RWPE1 (cell line): ENCODE results near the gene FSD1.
"Not testable (repeated sequence)": the region's sequence is repeated elsewhere in the genome, so short reads cannot be mapped to it uniquely, and the experiment has no call there.

Experiments
- CTCF ChIA-PET: fragments of 350-600 bp; sonication (Branson Sonifier 250); formaldehyde crosslinking; extraction: SDS; loops from one replicate; lab custom pipeline; 2021; lab: Yijun Ruan, JAX
- POLR2A ChIA-PET: fragments of 400-600 bp; formaldehyde crosslinking; extraction: SDS; loops from one replicate; lab custom pipeline; 2020; ENCODE audit warnings: antibody characterized with exemption; ENCODE audit not compliant: low non-redundant PET; lab: Yijun Ruan, JAX
- DNase-seq: peaks from one replicate; pipeline ENCODE4 v3.0.0; 2012; ENCODE audit warnings: low spot score
- H3K27ac ChIP-seq: fragments of 450-650 bp; 2 replicates; pipeline ENCODE4 v1.5.1; 2017
- TF ChIP-seq, protein P1 (sequence below): fragments of 450-650 bp; conservative IDR thresholded peaks from 2 replicates; pipeline ENCODE4 v1.5.1; 2017; ENCODE audit warnings: low read depth, mild to moderate bottlenecking

FSD1 gene

DNA sequence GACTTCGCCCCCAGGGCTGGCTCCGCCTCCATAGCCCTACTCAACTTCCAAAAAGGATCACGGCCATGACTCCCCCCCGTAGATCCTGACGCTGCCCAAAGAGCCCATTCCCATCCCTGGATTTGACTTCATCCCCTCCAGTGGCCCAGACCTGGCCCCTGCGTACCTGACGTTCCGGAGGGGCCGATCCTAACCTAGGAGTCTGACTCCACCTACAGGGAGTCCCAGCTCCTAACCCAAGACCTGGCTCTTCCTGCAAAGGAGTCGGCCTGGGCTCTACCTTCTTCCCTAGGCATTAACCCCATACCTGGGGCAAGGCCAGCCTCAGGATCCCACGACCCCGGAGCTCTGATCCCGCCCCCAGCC is 23.5 kb downstream of the FSD1 start:
- no peak overlapping the region for H3K27ac ChIP-seq
- ChIA-PET CTCF (no interaction called here), POLR2A (no interaction called here)

DNA sequence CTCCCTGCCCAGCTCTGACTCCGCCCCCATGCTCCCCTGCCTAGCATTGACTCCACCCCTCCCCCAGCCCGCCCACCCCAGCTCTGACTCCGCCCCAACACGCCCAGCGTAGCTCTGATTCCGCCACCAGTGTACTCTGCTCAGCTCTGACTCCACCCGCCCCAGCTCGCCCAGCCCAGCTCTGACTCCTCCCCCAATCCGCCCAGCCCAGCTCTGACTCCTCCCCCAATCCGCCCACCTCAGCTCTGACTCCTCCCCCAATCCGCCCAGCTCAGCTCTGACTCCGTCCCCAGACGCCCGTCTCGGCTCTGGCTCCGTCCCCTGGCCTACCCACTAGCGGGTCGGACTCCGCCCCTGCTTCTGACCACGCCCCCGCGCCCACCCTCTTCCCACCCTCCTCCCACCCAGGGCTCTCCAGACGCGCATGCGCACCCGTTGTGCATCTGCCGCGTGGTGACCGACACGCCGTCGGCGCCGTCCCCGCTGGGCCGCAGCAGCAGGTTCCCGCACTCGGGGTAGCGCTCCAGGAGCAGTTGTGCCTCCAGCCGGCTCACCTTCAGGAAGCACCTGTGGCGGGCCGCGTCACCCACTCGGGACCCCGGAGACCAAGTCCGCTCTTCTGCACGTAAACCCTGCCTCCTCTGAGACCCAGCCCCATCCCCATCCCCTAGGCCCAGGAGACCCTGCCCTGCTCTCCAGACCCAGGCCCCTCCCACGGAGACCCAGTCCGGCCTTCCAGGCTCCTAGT is 24.0 kb downstream of the FSD1 start:
- no peak for DNase-seq
- H3K27ac ChIP-seq, result no peak overlapping the region
- ChIA-PET POLR2A (no interaction called here), CTCF (no interaction called here)
- TF ChIP-seq, protein P1, sequence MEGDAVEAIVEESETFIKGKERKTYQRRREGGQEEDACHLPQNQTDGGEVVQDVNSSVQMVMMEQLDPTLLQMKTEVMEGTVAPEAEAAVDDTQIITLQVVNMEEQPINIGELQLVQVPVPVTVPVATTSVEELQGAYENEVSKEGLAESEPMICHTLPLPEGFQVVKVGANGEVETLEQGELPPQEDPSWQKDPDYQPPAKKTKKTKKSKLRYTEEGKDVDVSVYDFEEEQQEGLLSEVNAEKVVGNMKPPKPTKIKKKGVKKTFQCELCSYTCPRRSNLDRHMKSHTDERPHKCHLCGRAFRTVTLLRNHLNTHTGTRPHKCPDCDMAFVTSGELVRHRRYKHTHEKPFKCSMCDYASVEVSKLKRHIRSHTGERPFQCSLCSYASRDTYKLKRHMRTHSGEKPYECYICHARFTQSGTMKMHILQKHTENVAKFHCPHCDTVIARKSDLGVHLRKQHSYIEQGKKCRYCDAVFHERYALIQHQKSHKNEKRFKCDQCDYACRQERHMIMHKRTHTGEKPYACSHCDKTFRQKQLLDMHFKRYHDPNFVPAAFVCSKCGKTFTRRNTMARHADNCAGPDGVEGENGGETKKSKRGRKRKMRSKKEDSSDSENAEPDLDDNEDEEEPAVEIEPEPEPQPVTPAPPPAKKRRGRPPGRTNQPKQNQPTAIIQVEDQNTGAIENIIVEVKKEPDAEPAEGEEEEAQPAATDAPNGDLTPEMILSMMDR, result no peak

More for the DNA sequence above, 23.5 kb downstream of the FSD1 start:
- no peak for DNase-seq
- TF ChIP-seq, protein P1, result no peak

DNA sequence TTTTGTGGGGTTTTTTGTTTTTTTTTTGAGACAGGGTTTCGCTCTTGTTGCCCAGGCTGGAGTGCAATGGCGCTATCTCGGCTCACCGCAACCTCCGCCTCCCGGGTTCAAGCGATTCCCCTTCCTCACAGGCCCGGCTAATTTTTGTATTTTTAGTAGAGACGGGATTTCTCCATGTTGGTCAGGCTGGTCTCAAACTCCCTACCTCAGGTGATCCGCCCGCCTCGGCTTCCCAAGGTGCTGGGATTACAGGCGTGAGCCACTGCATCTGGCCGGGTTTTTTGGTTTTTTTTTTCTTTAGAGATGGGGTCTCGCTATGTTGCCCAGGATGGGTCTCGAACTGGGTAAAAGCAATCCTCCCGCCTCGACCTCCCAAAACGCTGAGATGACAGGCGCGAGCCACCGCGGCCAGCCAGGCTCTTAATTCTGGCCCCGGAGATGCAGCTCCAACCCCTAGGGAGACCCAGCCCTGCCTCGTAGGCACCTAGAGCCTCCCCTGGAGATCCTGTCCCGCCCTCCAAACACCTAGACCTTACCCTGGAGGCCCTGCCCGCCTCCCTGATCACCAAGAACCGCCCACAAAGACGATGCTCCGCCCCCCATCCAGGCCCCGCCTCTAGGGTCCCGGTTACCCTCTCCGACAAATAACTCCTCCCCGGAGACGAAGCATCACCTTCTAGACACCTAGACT is 24.7 kb downstream of the FSD1 start:
- DNase-seq, H3K27ac ChIP-seq, POLR2A ChIA-PET: not testable (repeated sequence)
- CTCF ChIA-PET, result interaction anchor here (0.6 kb wide), 1 partner anchor 23 kb away, joined by 3 read pairs; no protein-coding TSS in a partner anchor

DNA sequence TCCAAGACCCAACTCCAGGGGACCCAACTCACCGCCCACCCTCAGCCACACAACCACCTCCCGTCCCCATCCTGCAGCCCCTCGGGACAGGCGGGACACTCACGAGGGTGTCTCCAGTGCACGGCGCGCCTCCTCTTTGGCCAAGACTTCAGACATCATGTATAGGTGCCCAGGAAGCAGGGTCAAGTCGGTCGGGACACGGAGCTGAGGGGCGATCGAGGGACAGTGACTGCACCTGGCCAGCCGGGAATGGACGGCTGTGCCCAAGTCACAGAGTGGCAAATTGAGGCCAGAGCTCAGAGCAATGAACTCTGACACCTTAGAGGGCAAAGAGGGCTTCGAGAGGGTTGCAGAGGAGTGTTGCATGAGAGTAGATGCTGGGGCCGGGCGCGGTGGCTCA is 25.5 kb downstream of the FSD1 start:
- H3K27ac ChIP-seq, result no peak overlapping the region
- ChIA-PET POLR2A (interaction anchor here (0.7 kb wide), 1 partner anchor 581 kb away, joined by 5 read pairs; no protein-coding TSS in a partner anchor), CTCF (interaction anchor here (0.6 kb wide), 1 partner anchor 24 kb away, joined by 3 read pairs; no protein-coding TSS in a partner anchor)
- TF ChIP-seq, protein P1, result no peak
- DNase-seq, result no peak

DNA sequence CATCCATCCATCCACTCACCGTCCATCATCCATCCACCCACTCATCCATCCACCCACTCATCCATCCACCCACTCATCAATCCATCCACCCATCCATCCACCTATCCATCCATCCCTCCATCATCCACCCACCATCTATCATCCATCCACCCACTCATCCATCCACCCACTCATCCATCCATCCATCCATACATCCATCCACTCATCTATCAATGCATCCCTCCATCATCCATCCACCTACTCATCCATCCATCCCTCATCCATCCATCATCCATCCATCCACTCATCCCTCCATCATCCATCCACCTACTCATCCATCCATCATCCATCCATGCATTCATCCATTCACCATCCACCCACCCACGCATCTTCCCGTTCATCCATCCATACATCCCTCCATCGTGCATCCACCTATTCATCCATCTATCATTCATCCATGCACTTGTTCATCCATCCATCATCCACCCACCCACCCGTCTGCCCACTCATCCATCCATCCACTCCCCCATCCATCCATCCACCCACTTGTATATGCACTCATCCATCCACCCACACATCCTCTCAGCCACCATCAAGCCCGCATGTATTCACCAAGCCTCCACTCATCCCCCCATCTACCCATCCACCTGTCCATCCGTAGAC is 30.7 kb downstream of the FSD1 start:
- CTCF ChIA-PET, result no interaction called here
- POLR2A ChIA-PET, result no interaction called here
- TF ChIP-seq, protein P1, result no peak
- DNase-seq, result no peak
- no peak overlapping the region for H3K27ac ChIP-seq

DNA sequence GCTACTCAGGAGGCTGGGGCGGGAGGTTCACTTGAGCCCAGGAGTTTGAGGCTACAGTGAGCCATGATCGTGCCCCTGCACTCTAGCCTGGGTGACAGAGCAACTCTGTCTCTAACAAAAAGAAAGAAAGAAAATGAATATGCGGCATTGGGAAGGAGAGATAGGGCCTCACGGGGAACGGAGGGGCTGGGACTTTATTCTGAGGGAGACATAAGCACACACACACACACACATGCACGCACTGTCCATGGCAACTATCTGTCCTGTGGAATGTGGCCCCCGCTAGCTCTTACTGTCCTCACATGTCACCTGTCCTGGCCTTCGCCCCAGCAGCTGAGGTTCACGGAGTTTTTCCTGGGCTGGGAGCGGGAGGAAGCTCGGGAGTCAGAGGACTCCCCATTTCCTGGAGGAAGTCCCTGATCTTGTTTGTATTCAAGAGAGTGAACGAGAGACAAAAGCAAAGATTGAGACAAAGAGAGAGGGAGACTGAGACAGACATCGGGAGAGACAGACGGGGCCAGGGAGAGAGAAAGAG is 33.6 kb downstream of the FSD1 start:
- ChIA-PET POLR2A (no interaction called here), CTCF (interaction anchor here (0.6 to 1.3 kb wide), 2 partner anchors 71 to 298 kb away, joined by 3 to 12 read pairs; no protein-coding TSS in a partner anchor)
- no peak for DNase-seq
- TF ChIP-seq, protein P1, result no peak
- peak overlapping the region; percentile 82 for H3K27ac ChIP-seq
